CD4-positive, alpha-beta T cell (primary cell): ENCODE results near the gene EGF. TPM values are rescaled to one million over a fixed set of nuclear protein-coding genes. Genes with fewer than 3 reads are reported as not detected.

Experiments used
- ATAC-seq: fragments of 200-7000 bp; cut with Tn5 transposase; one replicate; pipeline ENCODE4 v1.10.0; 2022; ENCODE audit warnings: mild to moderate bottlenecking; ENCODE audit not compliant: poor library complexity
- CTCF ChIA-PET: fragments of 350-600 bp; sonication (Branson Sonifier 250); formaldehyde crosslinking; loops from one replicate; lab custom pipeline; 2021; ENCODE audit warnings: antibody characterized with exemption, inconsistent platforms; lab: Charles Lee
- POLR2A ChIA-PET: fragments of 350-600 bp; sonication (Branson Sonifier 250); formaldehyde crosslinking; loops from one replicate; lab custom pipeline; 2021; ENCODE audit warnings: antibody characterized with exemption, inconsistent platforms; lab: Charles Lee
- DNase-seq, 14 experiments: peaks; one replicate each; pipeline ENCODE4 v3.0.0-alpha.2; 2013 to 2020; ENCODE audit warnings: mixed read lengths in 2 of 14
- H3K27ac ChIP-seq, 2 donors: one replicate each; pipeline versions ENCODE4 v1.5.1 to v1.7.0; 2013; ENCODE audit warnings: low read length in 2 of 2, low read depth in 1 of 2, mild to moderate bottlenecking in 1 of 2
- H3K27me3 ChIP-seq, 2 experiments: 1 replicate in 1 of 2; 2 replicates in 1 of 2; pipeline versions ENCODE4 v1.6.1 to v1.7.0; 2013; ENCODE audit warnings: low read length in 2 of 2, control low read depth in 1 of 2, mild to moderate bottlenecking in 1 of 2, moderate library complexity in 1 of 2; ENCODE audit not compliant: insufficient read depth in 2 of 2, control insufficient read depth in 1 of 2
- H3K36me3 ChIP-seq: one replicate; pipeline ENCODE4 v1.6.1; 2013; ENCODE audit warnings: low read length, control low read depth; ENCODE audit not compliant: insufficient read depth
- H3K4me1 ChIP-seq: one replicate; pipeline ENCODE4 v1.6.1; 2013; ENCODE audit warnings: low read length, control low read depth; ENCODE audit not compliant: insufficient read depth
- H3K4me3 ChIP-seq: one replicate; pipeline ENCODE4 v1.5.1; 2013; ENCODE audit warnings: mild to moderate bottlenecking, low read length, moderate library complexity
- H3K9me3 ChIP-seq, 2 experiments: 1 replicate in 1 of 2; 2 replicates in 1 of 2; pipeline versions ENCODE4 v1.6.1 to v1.7.0; 2013; ENCODE audit warnings: low read length in 2 of 2, mild to moderate bottlenecking in 2 of 2, control low read depth in 1 of 2, moderate library complexity in 1 of 2; ENCODE audit not compliant: control insufficient read depth in 1 of 2, insufficient read depth in 1 of 2
- H3K27ac Mint-ChIP-seq: one replicate; pipeline ENCODE4 v1.8.0; 2020; ENCODE audit warnings: mixed read lengths
- H3K27me3 Mint-ChIP-seq: one replicate; pipeline ENCODE4 v1.8.0; 2021; ENCODE audit warnings: mixed read lengths
- H3K36me3 Mint-ChIP-seq: one replicate; pipeline ENCODE4 v1.8.0; 2021; ENCODE audit warnings: low read depth, mixed read lengths
- H3K4me1 Mint-ChIP-seq: one replicate; pipeline ENCODE4 v1.8.0; 2021; ENCODE audit warnings: low read depth, mixed read lengths
- H3K4me3 Mint-ChIP-seq: one replicate; pipeline ENCODE4 v1.8.0; 2020; ENCODE audit warnings: mild to moderate bottlenecking, mixed read lengths
- H3K9me3 Mint-ChIP-seq: one replicate; pipeline ENCODE4 v1.8.0; 2020; ENCODE audit warnings: mixed read lengths
- intact Hi-C, 2 experiments: fragments of 100-400 bp; cut with DNase I in 1 of 2; cut with micrococcal nuclease in 1 of 2; formaldehyde crosslinking; loops; one replicate each; pipeline versions ENCODE4 v1.15.1 to v1.9.0; 2023 to 2025; cut with DNase I, micrococcal nuclease
- total RNA-seq, 174 experiments: library from RNA in 2 of 174; stranded (reverse) in 2 of 174; gene quantifications; one replicate each; pipeline ENCODE4 v1.2.3 and lab custom pipeline; 2021 to 2026
- TF ChIP-seq, protein P1 (sequence below): fragments of 200-600 bp; IDR thresholded peaks from one replicate; pipeline ENCODE4 v1.8.0; 2022; ENCODE audit warnings: antibody characterized with exemption, mild to moderate bottlenecking

Gene EGF
- total RNA-seq, 2 experiments from 2014 or later, result not detected

DNA sequence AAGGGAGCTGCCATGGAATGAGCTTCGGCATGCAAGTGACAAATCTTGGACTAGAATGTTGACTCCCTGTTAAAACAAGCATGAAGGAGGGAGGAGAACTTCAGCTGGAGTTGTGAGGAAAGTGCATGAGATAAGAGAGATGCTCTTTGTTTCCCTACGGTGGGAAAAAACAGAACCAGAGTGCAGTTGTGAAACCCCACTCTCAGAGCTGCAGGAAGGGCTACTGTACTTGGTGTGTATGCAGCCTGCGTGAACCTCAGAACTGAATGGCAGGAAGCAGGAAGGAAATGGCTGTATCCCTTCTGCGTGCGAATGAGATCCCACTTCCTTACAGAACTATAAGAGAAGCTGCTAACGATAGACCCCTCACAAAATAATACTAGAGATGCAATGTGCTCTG, 57.2 kb downstream of the EGF start:
- Histone ChIP-seq H3K4me1 (peaks cover 7% of the 10 kb centered on the region), H3K27ac (no peak overlapping the region), H3K4me3 (no peak overlapping the region), H3K36me3 (no peaks in the 10 kb centered on the region), H3K27me3 (no peaks in the 10 kb centered on the region), H3K9me3 (no peaks in the 10 kb centered on the region)
- intact Hi-C loops, result loop anchor here in 1 of 2 experiments (10.0 kb wide), 1 partner anchor 395 kb away; no protein-coding TSS in a partner anchor
- no peaks in the 10 kb centered on the region for H3K36me3 Mint-ChIP-seq
- no peak overlapping the region for H3K4me3 Mint-ChIP-seq
- TF ChIP-seq, protein P1, sequence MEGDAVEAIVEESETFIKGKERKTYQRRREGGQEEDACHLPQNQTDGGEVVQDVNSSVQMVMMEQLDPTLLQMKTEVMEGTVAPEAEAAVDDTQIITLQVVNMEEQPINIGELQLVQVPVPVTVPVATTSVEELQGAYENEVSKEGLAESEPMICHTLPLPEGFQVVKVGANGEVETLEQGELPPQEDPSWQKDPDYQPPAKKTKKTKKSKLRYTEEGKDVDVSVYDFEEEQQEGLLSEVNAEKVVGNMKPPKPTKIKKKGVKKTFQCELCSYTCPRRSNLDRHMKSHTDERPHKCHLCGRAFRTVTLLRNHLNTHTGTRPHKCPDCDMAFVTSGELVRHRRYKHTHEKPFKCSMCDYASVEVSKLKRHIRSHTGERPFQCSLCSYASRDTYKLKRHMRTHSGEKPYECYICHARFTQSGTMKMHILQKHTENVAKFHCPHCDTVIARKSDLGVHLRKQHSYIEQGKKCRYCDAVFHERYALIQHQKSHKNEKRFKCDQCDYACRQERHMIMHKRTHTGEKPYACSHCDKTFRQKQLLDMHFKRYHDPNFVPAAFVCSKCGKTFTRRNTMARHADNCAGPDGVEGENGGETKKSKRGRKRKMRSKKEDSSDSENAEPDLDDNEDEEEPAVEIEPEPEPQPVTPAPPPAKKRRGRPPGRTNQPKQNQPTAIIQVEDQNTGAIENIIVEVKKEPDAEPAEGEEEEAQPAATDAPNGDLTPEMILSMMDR, result no peak
- DNase-seq, result peak in 2 of 14 experiments; percentile 13 to 19
- H3K27ac Mint-ChIP-seq, result no peak overlapping the region
- H3K4me1 Mint-ChIP-seq, result peaks cover 9% of the 10 kb centered on the region
- H3K9me3 Mint-ChIP-seq, result no peaks in the 10 kb centered on the region
- H3K27me3 Mint-ChIP-seq, result peaks cover 28% of the 10 kb centered on the region
- ChIA-PET POLR2A (no interaction called here), CTCF (interaction anchor here (0.7 kb wide), 1 partner anchor 41 kb away, joined by 3 read pairs; no protein-coding TSS in a partner anchor)
- ATAC-seq, result no peak

DNA sequence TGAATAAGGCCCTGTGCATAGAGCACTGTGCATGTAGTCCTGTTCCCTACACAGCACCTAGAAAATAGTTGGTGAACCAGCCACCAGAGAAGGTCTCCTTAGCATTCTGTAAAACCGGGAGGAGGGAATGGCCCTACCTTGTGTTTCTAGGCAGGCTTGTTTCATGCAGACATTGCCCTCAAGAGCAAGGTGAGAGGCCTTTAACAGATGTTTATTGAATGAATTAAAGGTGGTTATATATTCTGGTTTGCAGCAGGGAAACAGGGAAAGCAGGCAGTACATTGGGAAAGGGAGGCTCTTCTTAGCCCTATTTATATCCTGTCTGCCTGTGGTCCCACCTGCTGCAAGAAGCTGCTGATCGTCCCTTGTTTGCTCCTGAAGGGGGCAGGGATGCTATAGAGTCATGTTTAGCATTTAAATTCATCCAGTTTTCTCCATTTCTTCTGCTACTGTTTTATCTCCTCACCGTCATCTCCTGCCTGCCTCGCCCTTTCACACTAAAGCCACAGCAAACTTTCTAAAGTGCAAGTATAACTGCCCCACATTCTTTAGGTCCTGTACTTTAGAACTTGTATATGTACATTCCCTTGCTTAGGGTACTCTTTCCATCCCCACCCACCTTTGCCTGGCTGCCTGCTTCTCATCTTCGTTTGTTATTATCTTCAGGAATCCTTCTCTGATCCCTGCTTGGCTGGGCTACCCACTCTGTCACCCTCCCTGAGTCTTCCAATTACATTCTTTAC, 60.3 kb downstream of the EGF start:
- no peak overlapping the region for H3K27ac Mint-ChIP-seq
- no peaks in the 10 kb centered on the region for H3K36me3 Mint-ChIP-seq

DNA sequence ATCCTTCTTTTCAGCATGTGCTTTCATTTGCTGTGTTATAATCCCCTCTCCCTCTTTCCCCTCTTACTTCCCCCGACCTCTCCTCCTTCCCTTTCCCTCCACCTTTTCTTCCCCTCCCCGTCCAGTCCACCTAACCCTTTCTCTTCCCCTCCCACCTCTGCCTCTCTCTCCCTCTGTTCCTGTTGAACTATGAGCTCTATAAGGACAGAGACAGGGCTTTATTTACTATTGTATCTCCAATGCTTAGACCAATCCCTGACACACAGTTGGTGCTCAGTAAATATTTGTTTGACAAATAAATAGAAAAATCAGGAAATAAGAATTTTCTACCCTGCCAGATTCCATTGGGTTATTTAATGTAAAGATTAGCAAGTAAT, 60.8 kb downstream of the EGF start:
- H3K4me1 ChIP-seq, result peaks cover 7% of the 10 kb centered on the region
- ATAC-seq (no peak), DNase-seq (no peak)
- no peak overlapping the region for H3K27ac ChIP-seq
- H3K27me3 ChIP-seq, result no peaks in the 10 kb centered on the region
- H3K9me3 Mint-ChIP-seq, result no peaks in the 10 kb centered on the region
- TF ChIP-seq, protein P1, result no peak
- peaks cover 14% of the 10 kb centered on the region for H3K27me3 Mint-ChIP-seq
- POLR2A ChIA-PET, result no interaction called here
- intact Hi-C loops, result loop anchor here in 1 of 2 experiments (10.0 kb wide), 1 partner anchor 399 kb away; no protein-coding TSS in a partner anchor
- H3K36me3 ChIP-seq, result no peaks in the 10 kb centered on the region
- no peak overlapping the region for H3K4me3 ChIP-seq
- no peak overlapping the region for H3K4me3 Mint-ChIP-seq
- peaks cover 9% of the 10 kb centered on the region for H3K4me1 Mint-ChIP-seq
- no peaks in the 10 kb centered on the region for H3K9me3 ChIP-seq
- CTCF ChIA-PET, result interaction anchor here (0.6 kb wide), 1 partner anchor 560 kb away, joined by 3 read pairs; no protein-coding TSS in a partner anchor
- H3K36me3 Mint-ChIP-seq, result no peaks in the 10 kb centered on the region
- H3K27ac Mint-ChIP-seq, result no peak overlapping the region

More for the DNA sequence above, 60.3 kb downstream of the EGF start:
- no peaks in the 10 kb centered on the region for H3K36me3 ChIP-seq
- Mint-ChIP-seq H3K4me1 (peaks cover 9% of the 10 kb centered on the region), H3K4me3 (no peak overlapping the region), H3K9me3 (no peaks in the 10 kb centered on the region), H3K27me3 (peaks cover 14% of the 10 kb centered on the region)
- DNase-seq, result no peak
- no peaks in the 10 kb centered on the region for H3K27me3 ChIP-seq
- intact Hi-C loops, result loop anchor here in 1 of 2 experiments (10.0 kb wide), 1 partner anchor 398 kb away; no protein-coding TSS in a partner anchor
- no peaks in the 10 kb centered on the region for H3K9me3 ChIP-seq
- ChIA-PET CTCF (no interaction called here), POLR2A (no interaction called here)
- TF ChIP-seq, protein P1, result no peak
- H3K4me3 ChIP-seq, result no peak overlapping the region
- H3K27ac ChIP-seq, result no peak overlapping the region
- H3K4me1 ChIP-seq, result peaks cover 7% of the 10 kb centered on the region
- ATAC-seq, result no peak
